NCI-H345 treated with DMSO at 0.1 percent for 48 hours (cell line): Measurements from ENCODE around the gene PCDHGA2.
"Not testable (repeated sequence)": the region's sequence is repeated elsewhere in the genome, so short reads cannot be mapped to it uniquely, and the experiment has no call there.

Source experiments
- DNase-seq: peaks from one replicate; lab custom pipeline; 2025; ENCODE audit not compliant: unreplicated experiment; lab: John Stamatoyannopoulos, UW

The PCDHGA2 gene

GRCh38 chr5:141382469-141383294, 44.1 kb downstream of the PCDHGA2 start, which contains the start of gene PCDHGA7:
PCDHGA7 (plus strand) TSS chr5:141382742; CDS start chr5:141382900, 158 bp downstream.
- DNase-seq = no peak

- no peak for DNase-seq
These were observed 44.8 kb downstream of the PCDHGA2 start for GRCh38 chr5:141383345-141383744.

- no peak for DNase-seq
These were observed 46.1 kb downstream of the PCDHGA2 start for GRCh38 chr5:141384471-141385267.

GRCh38 chr5:141387557-141388311, 49.2 kb downstream of the PCDHGA2 start, which contains the start of gene PCDHGB4:
PCDHGB4 (plus strand) TSS chr5:141387698; CDS start chr5:141387885, 187 bp downstream.
- not testable (repeated sequence) for DNase-seq

GRCh38 chr5:141388661-141389060, 50.1 kb downstream of the PCDHGA2 start:
- no peak for DNase-seq

- DNase-seq = no peak
These were observed 50.8 kb downstream of the PCDHGA2 start for GRCh38 chr5:141389153-141390042.

- DNase-seq = no peak
These were observed 54.1 kb downstream of the PCDHGA2 start, which contains the start of gene PCDHGA8 for GRCh38 chr5:141392429-141393198. PCDHGA8 (plus strand) TSS chr5:141392633; CDS start chr5:141392814, 181 bp downstream.
